Activated CD8-positive, alpha-beta memory T cell treated with anti-CD3 and anti-CD28 coated beads for 1 hour (primary cell): ENCODE measurements around the gene MIPOL1.
"Not testable (repeated sequence)": the region's sequence is repeated elsewhere in the genome, so short reads cannot be mapped to it uniquely, and the experiment has no call there.

Experiments used
- DNase-seq, 2 donors: peaks; one replicate each; pipeline ENCODE4 v3.0.0-alpha.2; 2020; ENCODE audit warnings: low read depth in 1 of 2; ENCODE audit errors: extremely low read depth in 1 of 2

The MIPOL1 gene

GRCh38 chr14:37230551-37231194 is 32.9 kb downstream of the MIPOL1 start:
- no peak for DNase-seq

- DNase-seq = no peak
Observed at GRCh38 chr14:37232907-37233481, 35.3 kb downstream of the MIPOL1 start.

GRCh38 chr14:37234222-37234621 is 36.5 kb downstream of the MIPOL1 start:
- DNase-seq = no peak

- DNase-seq = not testable (repeated sequence)
Observed at GRCh38 chr14:37236044-37236443, 38.3 kb downstream of the MIPOL1 start.

- no peak for DNase-seq
Observed at GRCh38 chr14:37237094-37237493, 39.4 kb downstream of the MIPOL1 start.

GRCh38 chr14:37237735-37238200 is 40.0 kb downstream of the MIPOL1 start:
- DNase-seq = no peak

GRCh38 chr14:37241198-37241597 is 43.5 kb downstream of the MIPOL1 start:
- DNase-seq = no peak

GRCh38 chr14:37246427-37246829 is 48.7 kb downstream of the MIPOL1 start:
- DNase-seq = no peak

- DNase-seq = no peak
Observed at GRCh38 chr14:37247791-37248461, 50.2 kb downstream of the MIPOL1 start.

- no peak for DNase-seq
Observed at GRCh38 chr14:37251775-37252174, 54.0 kb downstream of the MIPOL1 start.

- no peak for DNase-seq
Observed at GRCh38 chr14:37252434-37252833, 54.7 kb downstream of the MIPOL1 start.

GRCh38 chr14:37253905-37254304 is 56.2 kb downstream of the MIPOL1 start:
- no peak for DNase-seq

- no peak for DNase-seq
Observed at GRCh38 chr14:37254411-37254947, 56.7 kb downstream of the MIPOL1 start.

GRCh38 chr14:37257501-37258070 is 59.8 kb downstream of the MIPOL1 start:
- DNase-seq = no peak

GRCh38 chr14:37262649-37263048 is 64.9 kb downstream of the MIPOL1 start:
- DNase-seq = no peak

- no peak for DNase-seq
Observed at GRCh38 chr14:37263656-37264236, 66.0 kb downstream of the MIPOL1 start.

- DNase-seq = no peak
Observed at GRCh38 chr14:37268788-37269187, 71.1 kb downstream of the MIPOL1 start.

- DNase-seq = no peak
Observed at GRCh38 chr14:37270629-37271028, 72.9 kb downstream of the MIPOL1 start.

- no peak for DNase-seq
Observed at GRCh38 chr14:37272569-37272968, 74.8 kb downstream of the MIPOL1 start.

- DNase-seq = no peak
Observed at GRCh38 chr14:37274652-37275051, 76.9 kb downstream of the MIPOL1 start.

GRCh38 chr14:37275963-37276362 is 78.2 kb downstream of the MIPOL1 start:
- DNase-seq = no peak
